ENCODE measurements around the gene TMEM204.

GRCh38 chr16:1561266-1561665 is 27.8 kb downstream of the TMEM204 start:
- TF ChIP-seq ZFP3 (CRISPR knock-in tag; IDR thresholded peaks at IDR 0.05), result no peak
- TF ChIP-seq GLIS3 (CRISPR knock-in tag; IDR thresholded peaks at IDR 0.05), result no peak
- TF ChIP-seq BACH2 (CRISPR knock-in tag; IDR thresholded peaks at IDR 0.05; ENCODE audit: borderline replicate concordance), result no peak
- TF ChIP-seq ISL1 (CRISPR knock-in tag; IDR thresholded peaks at IDR 0.05), result no peak
- no peak for TF ChIP-seq OSR1 (CRISPR knock-in tag; IDR thresholded peaks at IDR 0.05)
- no peak for TF ChIP-seq PATZ1 (CRISPR knock-in tag; IDR thresholded peaks at IDR 0.05; ENCODE audit: borderline replicate concordance)
- TF ChIP-seq ZNF565 (CRISPR knock-in tag; conservative IDR thresholded peaks at IDR 0.05; ENCODE audit: low read depth), result no peak
- TF ChIP-seq CSDC2 (CRISPR knock-in tag; IDR thresholded peaks at IDR 0.05), result no peak
- no peak for TF ChIP-seq ZFP30 (CRISPR knock-in tag; IDR thresholded peaks at IDR 0.05)
- no peak for TF ChIP-seq CREB5 (CRISPR knock-in tag; IDR thresholded peaks at IDR 0.05; ENCODE audit: low read depth)
- TF ChIP-seq CSRNP3 (CRISPR knock-in tag; IDR thresholded peaks at IDR 0.05), result no peak
- TF ChIP-seq ESRRG (CRISPR knock-in tag; IDR thresholded peaks at IDR 0.05), result no peak
- TF ChIP-seq RARB (CRISPR knock-in tag; IDR thresholded peaks at IDR 0.05), result no peak
